NCI-H82 treated with DMSO at 0.1 percent for 48 hours (cell line): Measurements from ENCODE around the gene FADS6.

Source experiments
- DNase-seq: peaks from one replicate; lab custom pipeline; 2025; ENCODE audit not compliant: unreplicated experiment; lab: John Stamatoyannopoulos, UW

Gene FADS6

DNA sequence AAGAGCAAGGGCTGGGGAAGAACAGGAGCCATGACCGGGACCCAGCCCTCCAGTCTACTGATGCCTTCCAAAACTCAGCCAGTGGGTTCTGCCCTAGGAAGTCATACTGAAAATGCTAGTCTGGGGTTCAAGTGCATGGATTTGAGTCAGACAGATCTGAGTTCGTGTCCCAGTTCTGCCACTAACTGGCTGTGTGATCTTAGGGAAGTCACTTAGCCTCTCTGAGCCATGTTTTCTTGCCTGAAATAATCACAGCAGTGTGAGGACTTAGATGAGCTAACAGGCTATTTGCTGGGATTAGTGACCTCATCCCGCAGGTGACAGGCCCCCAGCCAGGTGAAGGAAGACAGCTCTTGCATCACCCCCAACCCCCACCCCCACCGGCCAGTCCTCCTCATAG, 38.1 kb downstream of the FADS6 start:
- no peak for DNase-seq

DNA sequence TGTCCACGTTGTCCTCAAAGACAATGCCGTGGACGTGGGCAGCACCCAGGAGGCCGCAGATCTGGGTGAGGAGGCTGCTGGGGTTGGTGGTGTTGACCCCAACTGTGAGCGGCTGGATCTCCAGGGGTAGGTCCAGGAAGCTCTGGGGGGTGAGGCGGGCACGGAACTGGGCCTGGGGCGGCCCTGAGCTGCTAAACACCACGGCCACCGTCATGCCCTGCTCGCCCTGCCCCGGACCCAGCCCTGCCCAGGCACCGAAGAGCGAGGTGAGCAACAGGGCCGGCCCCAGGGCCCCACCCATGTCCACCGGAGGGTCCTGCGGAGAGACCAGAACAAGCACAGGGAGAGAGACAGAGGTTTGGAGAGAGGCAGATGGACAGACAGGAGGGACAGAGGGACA, 38.6 kb downstream of the FADS6 start:
- DNase-seq, result no peak

DNA sequence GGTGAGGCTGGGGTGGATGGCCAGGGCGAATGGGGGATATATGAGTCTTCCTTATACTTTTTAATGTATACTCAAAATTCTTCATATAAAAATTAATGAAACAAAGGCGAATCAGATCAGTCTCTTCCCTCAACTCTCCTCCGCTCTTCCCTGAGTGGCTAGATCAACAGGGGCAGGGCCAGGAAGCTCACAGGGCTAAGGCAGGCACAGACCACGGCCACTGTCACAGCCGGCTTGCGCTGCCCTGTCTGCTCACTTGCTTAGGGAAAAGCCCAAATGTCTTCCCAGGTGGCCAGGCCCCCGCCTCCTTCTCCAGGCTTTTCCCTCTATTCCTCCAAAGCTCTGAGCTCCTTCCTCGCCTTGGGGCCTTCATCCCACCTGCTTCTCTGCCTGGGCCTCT, 39.8 kb downstream of the FADS6 start:
- no peak for DNase-seq

DNA sequence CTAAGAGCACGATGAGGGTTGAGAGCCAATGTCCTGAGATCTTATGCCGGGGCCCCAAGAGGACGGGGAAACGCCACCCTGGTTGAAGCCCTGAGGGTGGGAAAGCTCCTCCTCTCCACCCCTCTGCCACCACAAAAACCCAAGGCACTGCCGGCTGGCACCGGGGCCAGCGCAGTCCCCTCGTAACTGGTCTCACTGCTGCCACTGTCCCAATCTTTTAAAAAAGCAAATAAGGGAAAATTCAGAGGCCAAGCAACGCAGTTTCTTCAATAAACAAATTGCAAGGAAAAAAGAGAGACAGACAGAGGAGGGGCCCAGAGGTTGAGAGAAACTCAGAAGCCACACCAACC, 40.4 kb downstream of the FADS6 start:
- DNase-seq, result no peak

DNA sequence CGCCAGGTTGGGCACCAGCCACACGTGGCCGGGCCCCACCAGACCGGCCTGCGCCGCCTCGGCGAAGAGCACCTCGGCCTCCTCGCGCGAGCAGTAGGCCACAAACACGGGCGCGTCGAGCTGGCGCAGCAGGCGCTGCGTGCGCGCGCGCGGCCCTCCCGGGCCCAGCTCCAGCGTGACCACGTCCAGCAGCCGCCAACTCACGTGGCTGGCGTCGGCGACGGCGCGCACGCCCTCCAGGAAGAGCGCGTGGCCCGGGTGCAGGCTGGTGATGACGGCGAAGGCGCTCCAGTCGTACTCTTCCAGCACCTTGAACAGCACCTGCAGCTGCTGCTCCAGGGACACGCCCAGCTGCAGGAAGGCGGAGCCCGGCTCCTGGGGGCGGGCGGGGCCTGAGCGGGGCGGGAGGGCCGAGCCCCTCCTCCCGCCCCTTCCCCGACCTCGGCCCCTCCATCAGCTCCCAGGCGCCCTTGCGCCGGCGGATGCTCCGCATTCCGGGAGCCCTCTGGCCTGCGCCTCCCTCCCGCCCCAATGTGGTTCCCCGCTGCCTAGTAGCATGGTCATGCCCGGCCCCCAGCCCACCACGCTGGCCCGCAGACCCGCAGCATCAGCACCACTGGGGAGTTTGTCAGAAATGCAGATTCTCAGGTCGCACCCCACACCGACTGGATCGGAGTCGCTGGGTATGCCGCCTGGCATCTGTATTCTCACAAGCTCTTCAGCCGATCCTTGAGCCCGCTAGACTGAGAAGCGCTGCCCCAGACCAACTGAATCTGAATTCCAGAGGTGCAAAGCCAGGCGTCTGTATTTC, 41.0 kb downstream of the FADS6 start:
- peak; percentile 32 for DNase-seq

DNA sequence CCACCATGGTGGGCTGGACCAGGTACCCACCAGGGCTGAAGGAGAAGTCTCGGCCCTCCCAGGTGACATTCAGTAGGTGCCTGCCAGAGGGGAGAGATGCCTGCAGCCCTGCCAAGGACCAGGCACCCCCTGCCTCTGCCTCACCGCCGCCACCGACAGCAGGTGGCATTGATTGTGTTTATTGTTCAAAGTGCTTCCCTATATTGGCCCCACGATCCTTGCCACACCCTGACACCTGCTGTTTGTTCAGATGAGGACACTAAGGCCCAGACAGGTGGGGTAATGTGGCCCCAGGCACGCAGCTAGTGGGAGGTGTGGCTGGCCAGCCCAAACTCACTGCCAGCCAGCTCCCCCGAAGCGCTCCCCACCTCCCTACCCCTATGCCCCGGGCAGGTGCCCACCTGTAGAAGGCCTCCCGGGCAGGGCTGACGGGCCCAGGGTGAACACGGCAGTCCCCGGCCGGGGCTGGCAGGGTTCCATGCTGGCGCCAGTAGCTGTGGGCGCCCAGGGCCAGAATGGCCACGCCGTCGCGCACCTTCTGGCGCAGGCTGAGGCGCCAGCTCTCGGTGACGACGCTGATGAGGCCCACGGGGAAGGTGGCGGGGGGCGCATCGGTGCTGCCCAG, 41.7 kb downstream of the FADS6 start:
- no peak for DNase-seq

DNA sequence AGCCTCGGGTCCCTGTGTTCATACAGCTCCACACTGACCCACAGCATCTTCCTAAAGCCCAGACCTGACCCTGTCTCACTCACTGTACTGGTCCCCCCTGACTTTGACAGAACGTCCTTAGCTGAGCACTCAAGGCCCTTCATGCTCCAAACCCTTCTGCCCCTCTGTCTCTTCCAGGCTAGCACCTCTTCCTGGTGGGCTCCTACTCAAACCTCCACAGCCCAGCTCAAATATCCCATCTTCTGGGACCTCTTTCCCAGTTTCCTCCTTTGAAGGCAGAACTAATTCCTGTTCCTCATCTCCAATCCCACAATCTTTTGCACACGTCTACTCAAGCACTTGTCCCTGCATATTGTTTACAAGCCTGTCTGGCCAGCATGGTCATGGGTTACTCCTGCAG, 42.5 kb downstream of the FADS6 start:
- DNase-seq, result no peak

DNA sequence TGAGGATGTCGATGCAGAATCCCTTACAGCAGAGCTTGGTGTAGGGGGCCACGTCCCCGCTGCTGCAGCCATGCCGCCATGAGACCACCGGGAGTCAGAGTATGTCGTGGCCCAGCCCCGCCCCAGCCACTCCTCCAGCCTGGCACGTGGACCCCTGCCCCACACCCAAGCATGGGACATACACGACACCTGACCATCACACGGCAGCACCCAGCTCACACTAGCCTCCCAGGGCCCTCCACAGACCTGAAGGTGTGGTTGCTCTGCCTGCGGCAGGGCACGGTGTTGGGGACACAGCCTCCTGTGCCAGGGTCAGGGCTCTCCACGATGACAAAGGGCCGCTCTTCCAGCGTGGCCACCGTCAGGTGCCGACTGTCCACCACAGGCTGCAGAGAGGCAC, 43.1 kb downstream of the FADS6 start:
- no peak for DNase-seq

DNA sequence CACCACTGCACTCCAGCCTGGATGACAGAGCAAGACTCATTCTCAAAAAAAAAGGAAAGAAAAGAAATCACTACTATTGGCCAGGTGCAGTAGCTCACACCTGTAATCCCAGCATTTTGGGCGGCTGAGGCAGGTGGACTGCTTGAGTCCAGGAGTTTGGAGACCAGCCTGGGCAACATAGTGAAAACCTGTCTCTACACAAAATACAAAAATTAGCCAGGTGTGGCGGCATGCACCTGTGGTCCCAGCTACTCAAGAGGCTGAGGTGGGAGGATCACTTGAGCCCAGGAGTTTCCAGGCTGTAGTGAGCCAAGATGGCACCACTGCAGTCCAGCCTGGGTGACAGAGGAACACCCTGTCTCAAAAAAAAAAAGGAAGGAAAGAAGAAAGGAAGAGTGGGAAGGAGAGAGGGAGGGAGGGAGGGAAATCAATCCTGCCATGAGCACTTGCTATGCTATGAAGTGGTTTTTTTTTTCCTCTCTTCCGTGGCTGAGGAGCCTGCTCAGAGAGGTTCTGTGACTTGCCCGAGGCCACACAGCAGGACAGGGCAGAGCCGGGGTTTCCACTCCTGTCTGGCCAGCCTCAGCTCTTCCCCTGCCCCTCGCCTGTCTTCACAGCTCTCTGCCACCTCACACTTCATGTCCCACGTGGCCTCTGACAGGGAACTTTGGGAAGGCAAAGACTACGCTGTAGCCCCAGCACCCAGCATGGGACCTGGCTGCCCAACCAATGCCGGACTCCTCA, 44.6 kb downstream of the FADS6 start:
- DNase-seq, result no peak

DNA sequence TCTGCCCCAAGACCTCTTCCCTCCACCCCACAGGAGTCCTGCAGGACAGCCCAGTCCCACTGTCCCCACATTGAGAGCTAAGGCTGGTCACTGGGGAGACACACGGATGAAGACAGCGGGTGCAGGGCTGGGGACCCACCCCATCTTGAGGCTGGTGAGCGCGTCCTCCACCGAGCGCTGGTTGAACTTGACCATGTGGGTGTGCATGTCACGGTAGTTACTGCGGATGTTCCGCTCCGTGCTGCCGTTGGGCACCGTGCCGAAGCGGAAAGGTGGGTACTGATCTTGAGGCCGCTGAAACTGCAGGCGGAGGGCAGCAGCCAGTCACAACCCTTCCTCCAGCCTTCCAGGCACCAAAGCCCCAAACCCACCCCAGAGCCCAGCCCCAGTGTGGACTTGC, 46.8 kb downstream of the FADS6 start:
- no peak for DNase-seq

DNA sequence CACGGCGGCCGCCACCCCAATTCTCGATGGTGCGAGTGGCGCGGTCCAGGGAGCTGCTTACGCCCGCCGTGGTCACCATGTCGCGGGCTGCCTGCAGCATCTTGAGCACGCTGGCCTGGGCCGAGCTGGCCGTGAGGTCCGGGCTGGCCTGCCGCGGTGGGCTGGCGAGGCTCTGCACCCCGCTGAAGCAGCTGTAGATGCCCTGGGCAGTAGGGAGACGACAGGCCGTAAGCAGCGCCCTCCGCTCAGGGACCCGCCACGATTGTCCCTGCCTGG, 50.1 kb downstream of the FADS6 start:
- no peak for DNase-seq

DNA sequence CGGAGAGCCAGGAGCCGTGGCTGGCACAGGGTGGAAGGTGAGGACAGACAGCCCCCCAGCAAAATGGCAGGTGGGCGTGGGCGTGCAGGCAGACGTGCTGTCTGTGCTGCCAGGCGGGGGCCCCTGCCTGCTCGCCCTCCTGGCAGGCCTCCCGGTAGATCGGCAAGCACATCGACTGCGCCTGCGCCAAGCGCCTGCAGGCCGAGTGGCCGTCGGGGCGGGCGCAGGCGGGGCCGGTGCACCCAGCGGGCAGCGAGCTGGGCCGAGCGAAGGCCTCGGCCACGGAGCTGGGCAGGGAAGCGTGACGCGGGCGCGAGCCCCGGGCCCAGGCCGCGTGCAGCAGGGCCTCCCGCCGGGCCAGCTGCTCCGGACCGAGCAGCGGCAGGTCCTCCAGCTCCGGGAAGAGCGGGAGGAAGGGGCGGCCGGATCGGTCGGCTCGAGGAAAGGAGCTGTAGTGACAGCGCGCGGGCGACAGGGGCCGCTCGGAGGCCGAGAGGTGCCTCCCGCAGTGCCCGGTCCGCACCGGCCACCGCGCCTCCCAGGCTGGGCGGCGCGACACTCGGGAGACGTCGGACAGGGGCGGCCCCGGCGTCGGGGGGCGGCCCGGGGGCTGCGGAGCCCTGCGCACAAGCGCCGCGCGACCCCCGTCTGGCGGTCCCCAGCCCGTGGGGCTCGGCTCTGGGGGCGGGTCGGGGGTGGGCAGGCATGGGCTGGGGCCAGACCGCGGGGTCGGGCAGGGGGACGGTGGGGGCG, 50.7 kb downstream of the FADS6 start:
- DNase-seq, result peak; percentile 17

DNA sequence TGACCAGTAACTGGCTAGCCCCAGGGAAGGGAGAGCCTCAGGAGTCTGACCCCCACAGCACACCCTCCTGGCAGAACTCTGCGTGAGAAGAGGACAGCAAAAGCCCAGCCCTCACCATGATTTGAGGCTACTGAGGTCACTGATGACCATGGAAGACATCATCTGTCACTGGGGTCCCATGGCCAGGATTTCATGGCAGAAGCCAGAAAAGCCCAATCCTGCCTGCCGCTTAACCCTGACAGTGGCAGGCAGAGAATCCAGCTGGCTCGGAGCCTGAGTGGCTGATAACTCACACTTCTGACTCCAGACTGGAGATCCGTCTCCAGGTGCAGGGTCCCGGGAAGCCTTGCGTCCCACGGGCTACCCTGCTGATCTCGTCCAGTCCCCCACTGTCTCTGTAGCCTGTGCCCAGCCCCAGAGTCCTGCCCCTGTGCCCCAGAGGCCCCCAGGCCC, 51.3 kb downstream of the FADS6 start:
- no peak for DNase-seq

DNA sequence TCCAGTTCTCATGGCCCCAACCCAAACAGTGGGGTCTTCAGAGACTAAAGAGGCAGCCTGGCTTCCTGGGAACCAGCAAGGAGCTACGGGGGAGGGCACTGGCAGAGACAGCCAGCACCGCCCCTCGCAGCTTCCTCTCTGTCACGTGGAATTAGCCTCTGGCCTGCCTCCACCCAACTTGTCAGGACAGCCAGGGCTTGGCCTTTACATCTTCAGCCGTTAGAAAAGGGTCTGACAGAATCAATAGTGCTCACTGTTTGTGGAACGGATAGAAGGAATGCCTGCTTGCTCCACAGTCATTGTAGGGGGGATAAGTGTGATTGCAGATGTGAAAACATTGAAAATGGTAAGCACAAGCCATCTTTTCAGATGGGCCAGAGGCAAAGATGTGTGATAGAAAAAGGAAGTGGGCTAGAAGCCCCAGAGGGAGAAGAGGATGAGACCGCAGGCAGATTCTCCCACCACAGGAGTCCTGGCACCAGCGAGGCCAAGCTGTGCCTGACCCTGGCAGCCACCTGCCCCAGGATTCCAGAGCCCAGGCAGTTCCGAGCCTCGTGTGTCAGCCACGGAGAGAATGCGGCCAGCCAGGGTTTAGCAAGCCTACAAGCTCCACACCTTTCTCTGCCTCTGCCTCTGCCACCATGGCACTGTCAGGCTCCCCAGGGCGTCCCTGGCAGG, 52.3 kb downstream of the FADS6 start:
- no peak for DNase-seq

DNA sequence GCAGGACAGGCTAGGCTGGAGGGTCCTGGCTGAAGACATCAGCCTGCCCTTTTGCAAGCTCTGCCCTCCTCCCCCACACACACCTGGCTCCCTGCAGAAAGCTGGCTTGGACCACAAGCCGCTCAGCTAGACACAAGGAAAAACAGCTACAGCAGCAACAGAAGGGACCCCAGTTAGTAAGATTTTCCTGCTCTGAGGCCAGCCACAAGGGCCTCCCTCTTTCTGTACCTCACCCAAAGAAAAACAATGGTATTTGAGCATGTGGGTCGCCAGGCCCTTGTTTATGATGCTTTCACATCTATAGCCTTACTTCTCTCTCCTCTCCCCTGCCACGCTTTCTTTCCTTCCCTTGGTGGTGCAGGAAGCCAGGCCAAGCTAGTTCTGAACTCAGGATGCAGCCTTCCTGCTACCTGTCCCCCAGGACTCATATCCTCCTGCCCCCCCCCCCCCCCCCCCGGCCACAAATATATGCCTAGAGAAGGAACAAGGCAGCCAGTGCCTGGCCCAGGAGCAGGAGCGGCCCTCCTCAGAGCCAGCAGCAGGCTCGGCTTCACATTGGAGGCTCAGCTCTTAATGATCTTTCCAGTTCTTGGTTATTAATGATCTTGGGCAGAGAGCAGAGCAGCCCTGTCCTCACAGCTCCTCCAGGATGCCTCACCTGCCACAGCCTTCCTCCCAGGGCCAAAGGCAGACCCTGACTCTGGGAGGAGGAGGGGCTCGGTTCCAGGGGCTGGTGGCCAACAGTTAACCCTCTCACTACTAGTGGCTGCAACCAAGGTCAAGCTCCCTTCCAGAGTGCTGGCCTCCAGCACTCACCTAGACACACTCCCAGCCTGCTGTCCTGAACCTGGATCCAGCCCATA, 53.2 kb downstream of the FADS6 start:
- no peak for DNase-seq

DNA sequence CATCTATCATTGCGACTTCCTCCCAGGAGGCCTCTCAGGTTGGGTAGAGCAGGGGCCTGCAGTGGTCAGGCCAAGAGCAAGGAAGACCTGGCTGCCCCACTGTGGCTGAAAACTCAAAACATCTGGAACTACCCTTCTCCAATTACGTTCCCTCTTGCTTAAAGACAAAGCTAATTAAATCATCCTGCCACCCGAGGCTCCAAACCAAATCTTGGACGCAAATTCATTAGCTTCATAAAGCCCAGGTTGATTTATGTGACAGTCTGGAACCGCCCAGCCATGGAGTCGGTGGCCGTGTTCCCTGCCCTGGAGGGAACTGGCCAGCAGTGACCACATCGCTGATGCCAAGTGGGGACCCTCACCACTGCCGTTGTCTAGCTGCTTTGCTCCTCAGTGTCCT, 55.2 kb downstream of the FADS6 start:
- no peak for DNase-seq

DNA sequence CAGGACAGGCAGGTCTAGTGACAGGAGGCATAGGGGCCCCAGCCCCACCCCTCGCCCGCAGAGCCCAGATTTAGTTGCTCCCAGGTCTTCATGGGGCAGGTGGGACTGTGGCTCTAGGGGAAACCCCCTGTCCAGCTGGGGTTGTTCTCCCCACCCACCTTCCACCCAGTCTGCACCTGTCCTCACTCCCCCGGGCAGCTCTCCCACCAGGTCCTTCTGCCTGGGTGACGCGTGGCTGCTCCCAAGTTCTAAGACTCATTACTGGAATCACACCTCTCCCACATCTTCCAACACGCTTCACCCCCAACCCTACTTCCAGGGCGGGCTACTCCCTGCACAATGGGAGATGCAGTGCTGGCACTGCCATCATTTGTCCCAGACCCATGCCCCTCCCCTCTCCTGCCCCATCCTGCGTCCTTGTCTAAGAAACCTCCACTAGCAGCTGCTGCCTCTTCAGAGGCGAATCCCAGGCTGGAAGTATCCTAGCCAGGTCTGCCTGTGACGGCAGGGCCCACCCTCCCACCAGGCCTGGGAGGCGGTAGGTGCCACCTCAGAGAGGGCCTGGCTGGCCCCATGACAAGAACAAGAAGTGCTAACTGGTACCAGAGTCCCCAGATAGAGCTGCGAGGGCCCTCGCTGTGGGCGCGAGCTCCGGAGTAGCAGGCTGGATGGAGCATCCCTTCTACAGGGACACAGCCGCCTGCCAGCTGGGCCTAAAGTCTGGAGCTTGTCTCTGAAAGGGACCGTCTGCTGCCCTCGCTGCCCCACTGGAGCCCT, 56.6 kb downstream of the FADS6 start:
- DNase-seq, result no peak

DNA sequence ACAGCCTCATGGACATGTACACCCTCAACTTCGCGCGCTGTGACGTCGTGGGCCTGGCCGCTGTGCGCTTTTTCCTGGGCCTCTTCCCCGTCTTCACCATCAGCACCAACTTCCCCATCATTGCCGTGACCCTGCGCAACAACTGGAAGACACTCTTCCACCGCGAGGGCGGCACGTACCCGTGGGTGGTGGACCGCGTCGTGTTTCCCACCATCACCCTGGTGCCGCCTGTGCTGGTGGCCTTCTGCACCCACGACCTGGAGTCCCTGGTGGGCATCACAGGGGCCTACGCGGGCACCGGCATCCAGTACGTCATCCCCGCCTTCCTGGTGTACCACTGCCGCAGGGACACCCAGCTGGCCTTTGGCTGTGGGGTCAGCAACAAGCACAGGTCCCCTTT, 57.2 kb downstream of the FADS6 start:
- DNase-seq, result no peak
